Kidney epithelial cell (primary cell): ENCODE measurements around the gene RNF168. TPM values are rescaled to one million over a fixed set of nuclear protein-coding genes. Genes with fewer than 3 reads are reported as not detected.
"Not testable (repeated sequence)": the region's sequence is repeated elsewhere in the genome, so short reads cannot be mapped to it uniquely, and the experiment has no call there.

Source experiments
- DNase-seq: peaks from one replicate; pipeline ENCODE4 v3.0.0-alpha.2; 2010; ENCODE audit warnings: low read depth
- H3K27me3 ChIP-seq: 2 replicates; pipeline ENCODE4 v1.6.0; 2011; ENCODE audit warnings: low read length; ENCODE audit not compliant: control insufficient read depth, insufficient read depth
- H3K36me3 ChIP-seq: 2 replicates; pipeline ENCODE4 v1.5.1; 2011; ENCODE audit warnings: low read length; ENCODE audit not compliant: control insufficient read depth, insufficient read depth
- H3K4me3 ChIP-seq: 2 replicates; pipeline ENCODE4 v1.5.1; 2011; ENCODE audit warnings: low read depth, mild to moderate bottlenecking, control low read depth, low read length
- CTCF ChIP-seq: IDR thresholded peaks from 2 replicates; pipeline ENCODE4 v1.5.1; 2011; ENCODE audit warnings: mild to moderate bottlenecking, moderate library complexity, low read length, control low read depth, inconsistent platforms; ENCODE audit not compliant: insufficient read depth, poor library complexity, severe bottlenecking
- total RNA-seq: library from RNA; depleted of rRNA; stranded (reverse); fragments of >200 nt; gene quantifications from 2 replicates; pipeline ENCODE4 v1.2.3, GENCODE V29; 2015

RNF168 gene
- total RNA-seq, 1 donor from 2014 or later: 11.7 TPM

DNA sequence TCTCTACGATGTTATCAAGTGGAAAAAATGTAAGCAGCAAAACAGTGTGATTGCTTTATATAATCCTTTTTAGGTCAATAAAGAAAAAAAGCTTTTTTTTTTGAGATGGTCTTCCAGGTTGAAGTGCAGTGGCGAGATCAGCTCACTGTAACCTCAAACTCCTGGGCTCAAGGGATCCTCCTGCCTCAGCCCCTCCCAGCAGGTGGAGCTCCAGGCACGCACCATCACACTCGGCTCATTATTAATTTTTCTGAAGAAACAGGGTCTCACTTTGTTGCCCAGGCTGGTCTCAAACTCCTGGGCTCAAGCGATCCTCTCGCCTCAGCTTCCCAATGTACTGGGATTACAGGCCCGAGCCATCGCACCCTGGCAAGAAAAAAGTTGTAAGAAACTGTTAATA lies 17.3 kb downstream of the RNF168 start:
- no peak for DNase-seq
- H3K27me3 ChIP-seq: no peaks in the 10 kb centered on the region
- peak; percentile 33 for TF ChIP-seq CTCF

GRCh38 chr3:196477678-196478077 lies 25.9 kb downstream of the RNF168 start:
- Histone ChIP-seq H3K27me3 (no peaks in the 10 kb centered on the region), H3K36me3 (no peaks in the 10 kb centered on the region), H3K4me3 (no peak overlapping the region)
- no peak for DNase-seq
- TF ChIP-seq CTCF: no peak

More for the DNA sequence above, 17.3 kb downstream of the RNF168 start:
- no peak overlapping the region for H3K4me3 ChIP-seq
- H3K36me3 ChIP-seq: no peaks in the 10 kb centered on the region

DNA sequence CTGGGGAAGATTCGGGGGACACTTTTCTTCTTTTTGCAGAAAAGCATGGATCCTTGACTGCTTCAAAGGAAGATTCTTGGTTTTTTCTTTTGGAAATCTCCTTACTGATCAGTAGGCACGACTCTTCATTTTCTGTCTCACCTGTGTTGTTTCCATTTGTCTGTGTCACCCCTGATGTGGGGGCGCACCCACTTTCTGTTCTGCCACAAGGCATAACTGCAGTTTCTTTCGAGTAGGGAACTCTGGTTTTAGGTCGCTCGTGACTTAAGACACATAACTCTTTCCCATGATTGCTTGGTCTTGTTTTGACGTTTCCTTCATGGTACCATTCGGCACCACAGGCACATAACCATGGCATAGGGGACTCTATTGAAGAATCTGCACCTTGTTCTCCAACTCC lies 31.3 kb downstream of the RNF168 start:
- Histone ChIP-seq H3K4me3 (no peak overlapping the region), H3K27me3 (no peaks in the 10 kb centered on the region), H3K36me3 (no peaks in the 10 kb centered on the region)
- no peak for TF ChIP-seq CTCF
- DNase-seq: no peak

DNA sequence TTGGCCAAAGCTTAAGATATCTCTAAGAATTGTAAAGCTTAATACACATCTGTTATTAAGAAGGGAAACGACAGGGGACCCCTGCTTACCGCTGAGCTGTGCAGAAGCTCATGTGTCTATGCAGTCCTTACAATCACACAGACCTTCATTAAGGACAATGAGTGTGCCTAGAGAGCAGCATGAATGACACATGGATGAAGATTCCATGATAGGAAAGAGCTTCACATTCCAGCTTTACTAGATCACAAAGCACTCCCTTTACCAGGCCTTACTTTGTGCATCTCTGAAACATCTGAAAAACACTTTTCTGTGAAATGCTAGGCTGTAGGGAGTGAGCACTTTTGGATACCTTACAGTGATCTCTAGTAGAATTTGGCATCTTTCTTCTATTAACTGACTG lies 32.0 kb downstream of the RNF168 start:
- no peak for DNase-seq

GRCh38 chr3:196470182-196470581 lies 33.4 kb downstream of the RNF168 start:
- not testable (repeated sequence) for H3K4me3 ChIP-seq

More for the DNA sequence above, 32.0 kb downstream of the RNF168 start:
- H3K4me3 ChIP-seq: no peak overlapping the region
- H3K36me3 ChIP-seq: no peaks in the 10 kb centered on the region
- TF ChIP-seq CTCF: no peak
- H3K27me3 ChIP-seq: no peaks in the 10 kb centered on the region

GRCh38 chr3:196463804-196464203 lies 39.8 kb downstream of the RNF168 start:
- Histone ChIP-seq H3K27me3 (no peaks in the 10 kb centered on the region), H3K36me3 (no peaks in the 10 kb centered on the region), H3K4me3 (no peak overlapping the region)
- TF ChIP-seq CTCF: no peak
- DNase-seq: no peak

More at GRCh38 chr3:196470182-196470581, 33.4 kb downstream of the RNF168 start:
- not testable (repeated sequence) for H3K27me3 ChIP-seq, DNase-seq, H3K36me3 ChIP-seq

- DNase-seq: no peak
- Histone ChIP-seq H3K4me3 (no peak overlapping the region), H3K27me3 (no peaks in the 10 kb centered on the region), H3K36me3 (no peaks in the 10 kb centered on the region)
- no peak for TF ChIP-seq CTCF
These were observed 40.2 kb downstream of the RNF168 start for GRCh38 chr3:196463478-196463756.

GRCh38 chr3:196462680-196463477 lies 40.7 kb downstream of the RNF168 start:
- DNase-seq, H3K4me3 ChIP-seq, H3K27me3 ChIP-seq, H3K36me3 ChIP-seq: not testable (repeated sequence)
